Rectal smooth muscle tissue (tissue), 1 donor: ENCODE data around the gene SYT14.
"Not testable (repeated sequence)": the region's sequence is repeated elsewhere in the genome, so short reads cannot be mapped to it uniquely, and the experiment has no call there.

Experiments used
- H3K27ac ChIP-seq: one replicate; pipeline ENCODE4 v1.7.0; 2013; ENCODE audit warnings: low read depth, low read length, inconsistent platforms
- H3K27me3 ChIP-seq: one replicate; pipeline ENCODE4 v1.7.0; 2013; ENCODE audit warnings: low read length; ENCODE audit not compliant: control insufficient read depth, insufficient read depth
- H3K36me3 ChIP-seq: one replicate; pipeline ENCODE4 v1.7.0; 2013; ENCODE audit warnings: low read length; ENCODE audit not compliant: control insufficient read depth, insufficient read depth
- H3K4me1 ChIP-seq: one replicate; pipeline ENCODE4 v1.7.0; 2013; ENCODE audit warnings: low read length; ENCODE audit not compliant: control insufficient read depth, insufficient read depth
- H3K4me3 ChIP-seq: one replicate; pipeline ENCODE4 v1.7.0; 2013; ENCODE audit warnings: low read length
- H3K9ac ChIP-seq: one replicate; pipeline ENCODE4 v1.7.0; 2013; ENCODE audit warnings: low read length

SYT14 gene

DNA sequence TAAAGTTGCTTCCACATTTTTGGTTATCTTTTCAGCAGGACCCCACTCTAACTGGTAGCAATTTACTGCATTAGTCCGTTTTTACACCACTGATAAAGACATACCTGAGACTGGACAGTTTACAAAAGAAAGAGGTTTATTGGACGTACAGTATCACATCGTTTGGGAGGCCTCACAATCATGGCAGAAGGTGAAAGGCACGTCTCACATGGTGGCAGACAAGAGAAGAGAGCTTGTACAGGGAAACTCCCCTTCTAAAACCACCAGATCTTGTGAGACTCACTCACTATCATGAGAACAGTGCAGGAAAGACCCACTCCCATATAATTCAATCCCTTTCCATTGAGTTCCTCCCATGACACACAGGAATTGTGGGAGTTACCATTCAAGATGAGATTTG is 112.5 kb downstream of the SYT14 start:
- not testable (repeated sequence) for H3K36me3 ChIP-seq, H3K27ac ChIP-seq, H3K27me3 ChIP-seq, H3K9ac ChIP-seq, H3K4me1 ChIP-seq, H3K4me3 ChIP-seq

DNA sequence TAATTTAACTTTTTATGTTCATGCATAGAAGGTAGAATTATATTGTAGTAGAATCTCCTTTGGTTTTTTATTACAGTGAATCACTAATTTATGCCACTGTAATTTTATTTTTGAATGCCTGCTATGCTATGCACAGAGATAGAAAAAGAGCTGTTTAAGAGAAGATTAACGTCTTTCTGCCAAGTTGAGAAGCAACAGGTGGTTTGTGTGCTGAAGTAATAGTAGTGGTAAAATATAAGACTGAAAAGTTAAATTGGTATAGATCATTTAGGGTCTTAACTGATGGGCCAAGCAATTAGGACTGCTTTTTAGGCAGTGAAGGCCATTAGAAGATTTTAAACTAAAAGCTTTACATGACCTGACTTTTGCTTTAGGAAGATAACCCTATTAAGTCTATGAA is 115.1 kb downstream of the SYT14 start:
- H3K27me3 ChIP-seq: no peaks in the 10 kb centered on the region
- no peak overlapping the region for H3K27ac ChIP-seq
- H3K4me3 ChIP-seq: no peak overlapping the region
- H3K9ac ChIP-seq: no peak overlapping the region
- H3K4me1 ChIP-seq: no peaks in the 10 kb centered on the region
- H3K36me3 ChIP-seq: no peaks in the 10 kb centered on the region

DNA sequence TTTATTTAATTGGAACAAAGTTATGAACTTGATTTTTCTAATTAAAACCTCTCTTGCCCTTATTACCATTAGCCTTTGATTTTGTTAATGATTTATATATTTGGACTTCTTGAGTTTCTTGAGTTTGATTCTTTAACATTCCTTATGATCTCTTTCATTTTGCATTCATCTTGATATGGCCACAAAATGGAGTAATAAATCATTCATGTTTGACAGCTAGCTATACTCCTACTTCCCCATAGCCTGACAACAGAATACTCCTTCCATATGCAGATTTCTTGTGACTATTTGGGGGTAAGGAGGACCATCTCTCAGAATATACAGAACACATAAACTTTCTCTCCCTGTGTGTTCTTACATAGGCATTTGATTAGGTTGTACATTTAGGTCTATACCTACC is 119.6 kb downstream of the SYT14 start:
- H3K36me3 ChIP-seq: no peaks in the 10 kb centered on the region
- no peaks in the 10 kb centered on the region for H3K4me1 ChIP-seq
- H3K27ac ChIP-seq: no peak overlapping the region
- no peaks in the 10 kb centered on the region for H3K27me3 ChIP-seq
- no peak overlapping the region for H3K4me3 ChIP-seq
- no peak overlapping the region for H3K9ac ChIP-seq

DNA sequence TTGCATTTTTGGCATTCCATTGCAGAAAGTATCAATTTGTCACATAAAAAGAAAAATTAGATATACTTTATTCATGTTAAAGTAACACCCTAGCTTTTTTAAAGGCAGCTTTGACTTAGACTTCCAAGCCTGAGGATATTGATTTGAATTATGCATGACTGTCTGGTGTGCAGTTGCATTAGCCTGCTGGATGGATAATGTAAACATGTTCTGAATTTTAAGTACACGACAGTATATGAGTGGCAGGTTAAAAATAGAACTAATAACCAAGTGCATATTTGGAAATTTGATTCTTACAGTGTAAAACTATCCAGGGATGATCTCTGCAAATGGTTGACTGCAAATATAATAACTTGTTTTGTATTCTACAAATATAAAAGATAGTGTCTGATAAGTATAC is 124.0 kb downstream of the SYT14 start:
- no peak overlapping the region for H3K27ac ChIP-seq
- no peaks in the 10 kb centered on the region for H3K36me3 ChIP-seq
- no peaks in the 10 kb centered on the region for H3K4me1 ChIP-seq
- H3K4me3 ChIP-seq: no peak overlapping the region
- H3K9ac ChIP-seq: no peak overlapping the region
- no peaks in the 10 kb centered on the region for H3K27me3 ChIP-seq

DNA sequence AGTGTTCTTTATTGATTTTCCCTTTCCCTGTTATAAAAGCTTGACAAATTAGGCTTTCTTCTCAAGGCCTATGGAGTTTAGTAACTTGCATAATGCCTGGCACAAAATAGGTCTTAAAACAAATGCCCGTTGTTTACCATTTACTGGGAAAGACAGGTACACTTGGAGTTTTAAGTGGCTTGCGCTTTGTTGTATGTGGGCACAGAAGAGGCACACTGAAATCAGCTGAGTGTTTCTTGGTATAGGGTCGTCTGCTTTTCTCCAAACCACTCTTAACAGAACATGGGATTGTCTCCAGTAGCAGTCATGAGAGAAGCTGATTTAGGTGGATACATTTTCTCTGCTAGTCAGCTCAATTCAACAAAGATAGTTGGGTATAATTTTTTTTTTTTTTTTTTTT is 132.5 kb downstream of the SYT14 start:
- H3K36me3 ChIP-seq: no peaks in the 10 kb centered on the region
- H3K27me3 ChIP-seq: no peaks in the 10 kb centered on the region
- no peak overlapping the region for H3K27ac ChIP-seq
- no peak overlapping the region for H3K4me3 ChIP-seq
- no peaks in the 10 kb centered on the region for H3K4me1 ChIP-seq
- no peak overlapping the region for H3K9ac ChIP-seq

DNA sequence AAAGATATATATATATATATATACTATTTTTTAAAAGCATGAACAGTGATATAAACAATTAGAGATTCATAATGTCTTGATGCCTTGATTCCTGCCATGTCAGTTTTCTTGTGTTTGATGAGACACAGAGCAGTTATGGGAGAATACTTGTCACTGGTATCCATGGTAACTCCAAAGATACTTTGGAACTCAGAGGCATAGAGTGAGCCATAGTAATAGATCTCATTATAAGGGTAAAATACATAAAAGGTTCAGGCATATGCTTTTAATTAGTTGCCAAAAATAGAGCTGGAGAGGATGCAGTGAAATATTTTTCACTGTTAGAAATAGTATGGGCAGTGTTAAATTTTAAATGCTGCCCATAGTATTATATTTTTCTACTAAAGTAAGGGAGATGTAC is 134.1 kb downstream of the SYT14 start:
- Histone ChIP-seq H3K9ac (no peak overlapping the region), H3K4me3 (no peak overlapping the region), H3K36me3 (no peaks in the 10 kb centered on the region), H3K4me1 (no peaks in the 10 kb centered on the region), H3K27ac (no peak overlapping the region), H3K27me3 (no peaks in the 10 kb centered on the region)

DNA sequence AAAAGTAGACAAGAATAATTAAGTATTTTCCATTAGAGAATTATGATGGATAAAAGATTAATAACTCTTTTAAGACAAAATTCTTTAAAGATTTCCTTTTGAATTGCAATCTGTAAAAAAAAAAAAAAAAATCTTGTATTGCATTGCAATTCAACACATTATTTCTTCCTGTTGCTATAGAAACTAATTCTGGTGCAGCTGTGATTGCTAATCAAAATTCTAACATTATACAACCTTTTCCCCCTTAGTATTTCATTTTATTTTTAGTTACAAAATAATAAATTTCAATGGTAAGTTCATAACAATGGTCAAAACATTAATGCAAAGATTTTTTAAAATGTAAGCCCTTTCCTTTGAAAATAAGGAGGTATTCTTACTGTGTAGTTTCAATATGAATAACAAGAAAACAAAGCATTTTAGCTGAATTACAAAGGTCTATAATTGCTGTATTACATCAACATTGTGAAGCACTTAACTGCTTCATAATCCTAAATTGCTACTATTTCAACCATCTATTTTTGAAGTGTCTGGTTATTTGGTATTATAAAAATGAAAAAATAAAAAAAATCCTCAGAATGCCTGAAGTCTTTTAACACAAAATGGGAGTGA is 135.0 kb downstream of the SYT14 start:
- H3K27me3 ChIP-seq: no peaks in the 10 kb centered on the region
- no peak overlapping the region for H3K9ac ChIP-seq
- no peak overlapping the region for H3K4me3 ChIP-seq
- H3K36me3 ChIP-seq: no peaks in the 10 kb centered on the region
- H3K27ac ChIP-seq: no peak overlapping the region
- no peaks in the 10 kb centered on the region for H3K4me1 ChIP-seq

DNA sequence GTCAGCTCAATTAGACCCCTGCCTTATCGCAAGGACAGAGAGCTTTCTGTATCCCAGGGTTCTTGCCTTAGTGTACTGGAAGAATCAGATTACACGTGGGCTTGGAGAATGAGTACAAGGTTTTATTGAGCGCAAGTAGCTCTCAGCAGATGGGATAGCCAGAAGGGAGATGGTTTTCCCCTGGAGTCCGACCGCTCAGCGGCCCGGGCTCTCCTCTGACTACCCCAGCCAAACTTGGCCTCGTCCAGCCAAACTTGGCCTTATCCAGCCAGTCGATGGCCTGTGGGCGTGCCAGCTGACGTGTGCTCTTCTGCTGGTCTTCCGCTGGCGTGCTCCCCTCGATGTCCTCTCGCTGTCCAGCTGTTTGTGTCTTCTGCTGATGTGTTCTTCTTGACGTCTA is 136.9 kb downstream of the SYT14 start:
- Histone ChIP-seq H3K27ac (no peak overlapping the region), H3K27me3 (no peaks in the 10 kb centered on the region)

DNA sequence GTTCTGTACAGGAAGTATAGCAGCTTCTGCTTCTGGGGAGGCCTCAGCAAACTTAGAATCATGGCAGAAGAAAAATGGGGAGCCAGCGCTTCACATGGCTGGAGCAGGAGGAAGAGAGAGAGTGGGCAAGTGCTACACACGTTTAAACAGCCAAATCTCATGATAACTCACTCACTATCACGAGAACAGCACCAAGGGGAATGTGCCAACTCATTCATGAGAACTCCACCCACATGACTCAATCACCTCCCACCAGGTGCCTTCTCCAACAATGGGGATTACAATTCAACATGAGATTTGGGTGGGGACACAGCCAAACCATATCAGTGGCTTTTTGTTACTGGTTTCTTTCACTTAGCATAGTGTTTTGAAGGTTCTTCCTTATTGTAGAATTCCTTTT is 138.6 kb downstream of the SYT14 start:
- H3K27me3 ChIP-seq: no peaks in the 10 kb centered on the region
- no peak overlapping the region for H3K9ac ChIP-seq
- H3K36me3 ChIP-seq: no peaks in the 10 kb centered on the region
- no peaks in the 10 kb centered on the region for H3K4me1 ChIP-seq
- H3K4me3 ChIP-seq: no peak overlapping the region
- H3K27ac ChIP-seq: no peak overlapping the region

More for the DNA sequence above, 136.9 kb downstream of the SYT14 start:
- Histone ChIP-seq H3K4me3 (no peak overlapping the region), H3K36me3 (no peaks in the 10 kb centered on the region), H3K9ac (no peak overlapping the region), H3K4me1 (no peaks in the 10 kb centered on the region)

DNA sequence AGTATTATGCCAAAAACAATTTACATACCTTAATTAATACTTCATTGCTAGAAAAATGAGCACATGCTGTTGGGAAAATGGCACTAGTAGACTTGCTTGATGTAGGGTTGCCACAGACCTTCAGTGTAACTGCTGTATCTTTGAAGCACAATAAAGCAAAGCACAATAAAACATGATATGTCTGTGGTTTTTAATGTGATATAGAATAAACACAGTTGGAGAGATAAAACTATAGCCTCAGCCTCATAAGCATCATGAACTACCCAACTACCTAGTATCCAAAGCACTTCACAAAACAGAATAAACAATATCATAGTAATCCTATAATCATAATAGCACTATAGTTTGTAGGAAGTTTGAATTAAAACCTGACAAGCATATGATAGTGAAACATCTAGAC is 143.5 kb downstream of the SYT14 start:
- Histone ChIP-seq H3K4me3 (no peak overlapping the region), H3K27ac (no peak overlapping the region), H3K36me3 (no peaks in the 10 kb centered on the region), H3K9ac (no peak overlapping the region), H3K27me3 (no peaks in the 10 kb centered on the region), H3K4me1 (no peaks in the 10 kb centered on the region)

DNA sequence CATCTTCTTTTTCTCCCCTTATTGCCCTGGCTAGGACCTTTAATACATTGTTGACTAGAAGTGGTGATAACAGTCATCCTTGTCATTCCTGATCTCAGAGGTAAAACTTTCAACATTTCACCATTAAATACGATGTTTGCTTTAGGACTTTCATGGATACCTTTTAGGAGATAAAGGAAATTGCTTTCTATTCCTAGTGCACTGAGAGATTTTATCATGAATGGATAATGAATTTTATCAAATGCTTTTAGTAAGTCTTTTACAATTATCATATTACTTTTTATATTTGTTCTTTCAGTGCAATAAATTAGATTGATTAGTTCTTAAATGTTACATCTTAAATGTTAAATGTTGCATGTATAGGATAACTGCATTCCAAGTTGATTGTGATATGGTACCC is 147.3 kb downstream of the SYT14 start:
- H3K36me3 ChIP-seq: no peaks in the 10 kb centered on the region
- H3K27me3 ChIP-seq: no peaks in the 10 kb centered on the region
- H3K27ac ChIP-seq: no peak overlapping the region
- no peak overlapping the region for H3K4me3 ChIP-seq
- H3K9ac ChIP-seq: no peak overlapping the region
- H3K4me1 ChIP-seq: no peaks in the 10 kb centered on the region

DNA sequence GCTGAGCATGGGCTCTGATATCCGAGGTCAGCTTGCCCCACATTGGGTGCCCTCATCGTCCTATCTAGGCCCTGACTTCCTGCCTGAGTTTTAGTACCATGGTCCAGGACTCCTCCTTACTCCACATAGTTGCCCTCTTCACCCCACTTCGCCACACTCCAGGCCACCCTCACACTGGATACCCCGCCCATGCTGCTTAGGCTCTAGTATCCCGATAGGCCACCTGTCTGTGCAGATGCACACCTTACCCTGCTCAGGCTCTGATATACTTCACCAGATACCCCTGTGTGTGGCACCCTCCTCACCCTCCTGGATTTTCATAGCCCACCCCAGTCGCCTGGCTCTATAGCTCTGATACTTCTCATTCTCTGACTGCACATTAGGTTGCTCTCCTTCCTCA is 149.0 kb downstream of the SYT14 start:
- H3K36me3 ChIP-seq: no peaks in the 10 kb centered on the region
- H3K27ac ChIP-seq: no peak overlapping the region
- H3K4me3 ChIP-seq: no peak overlapping the region
- no peaks in the 10 kb centered on the region for H3K4me1 ChIP-seq
- no peaks in the 10 kb centered on the region for H3K27me3 ChIP-seq
- no peak overlapping the region for H3K9ac ChIP-seq

DNA sequence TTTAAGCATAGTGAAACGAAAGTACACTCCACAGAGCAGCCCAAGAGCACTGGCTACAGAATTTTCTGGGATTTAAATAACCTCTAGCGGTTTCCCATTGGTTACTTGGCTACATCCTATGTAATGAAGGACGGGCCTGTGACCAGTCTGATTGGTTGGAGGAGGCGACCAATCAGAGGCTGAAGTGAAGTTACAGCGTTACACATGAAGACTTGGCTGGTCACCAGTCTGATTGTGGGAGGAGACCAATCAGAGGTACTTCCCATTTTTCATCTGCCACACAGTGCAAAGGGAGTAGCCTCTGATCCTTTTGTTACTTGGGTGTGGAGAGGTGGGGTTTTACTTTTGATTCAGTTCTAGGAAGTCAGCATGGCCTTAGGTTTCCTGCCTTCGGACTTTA is 151.8 kb downstream of the SYT14 start:
- Histone ChIP-seq H3K4me1 (no peaks in the 10 kb centered on the region), H3K36me3 (no peaks in the 10 kb centered on the region), H3K9ac (no peak overlapping the region), H3K27ac (no peak overlapping the region), H3K27me3 (no peaks in the 10 kb centered on the region), H3K4me3 (no peak overlapping the region)
